Tibial nerve (tissue), 4 donors: Measurements from ENCODE around the gene SNX1. TPM values are rescaled to one million over a fixed set of nuclear protein-coding genes. Genes with fewer than 3 reads are reported as not detected.

ENCODE experiments used
- DNase-seq, 2 donors: peaks; one replicate each; pipeline ENCODE4 v3.0.0-alpha.2; 2019; ENCODE audit warnings: low spot score in 2 of 2
- H3K27ac ChIP-seq, 4 donors: fragments of 200-600 bp; sonication (generic) in 3 of 4; one replicate each; pipeline ENCODE4 v1.5.1; 2017 to 2019; ENCODE audit warnings: mild to moderate bottlenecking in 1 of 4
- H3K27me3 ChIP-seq, 2 donors: fragments of 200-600 bp; sonication (generic) in 1 of 2; one replicate each; pipeline versions ENCODE4 v1.5.1 to v1.6.0; 2017 to 2019
- H3K36me3 ChIP-seq, 3 donors: fragments of 200-600 bp; sonication (generic); one replicate each; pipeline ENCODE4 v1.5.1; 2018 to 2019
- H3K4me1 ChIP-seq, 4 donors: fragments of 200-600 bp; sonication (generic) in 3 of 4; one replicate each; pipeline ENCODE4 v1.5.1; 2017 to 2019
- H3K4me3 ChIP-seq, 4 donors: fragments of 200-600 bp; sonication (generic) in 3 of 4; one replicate each; pipeline ENCODE4 v1.5.1; 2017 to 2019; ENCODE audit warnings: mild to moderate bottlenecking in 1 of 4, moderate library complexity in 1 of 4
- H3K9me3 ChIP-seq, 4 donors: fragments of 200-600 bp; sonication (generic) in 3 of 4; one replicate each; pipeline ENCODE4 v1.5.1; 2017 to 2019
- CTCF ChIP-seq, 5 experiments: fragments of 200-600 bp in 3 of 5; fragments of 450-650 bp in 2 of 5; sonication (generic) in 3 of 5; IDR thresholded peaks; one replicate each; pipeline ENCODE4 v1.5.1; 2016 to 2019; ENCODE audit warnings: antibody characterized with exemption in 5 of 5, mild to moderate bottlenecking in 3 of 5, moderate library complexity in 2 of 5
- EP300 ChIP-seq, 2 donors: sonication (generic); formaldehyde crosslinking; IDR thresholded peaks; one replicate each; pipeline ENCODE4 v1.6.1; 2017; ENCODE audit warnings: antibody characterized with exemption in 2 of 2, mild to moderate bottlenecking in 1 of 2
- POLR2A ChIP-seq, 2 donors: fragments of 450-650 bp; IDR thresholded peaks; one replicate each; pipeline ENCODE4 v1.6.1; 2017; ENCODE audit warnings: antibody characterized with exemption in 2 of 2, mild to moderate bottlenecking in 2 of 2, moderate library complexity in 2 of 2
- WGBS, 2 donors: methylation state at CpG; one replicate each; pipeline ENCODE4 v1.1.5; 2018; 5-methylcytosine and 5-hydroxymethylcytosine counted together
- total RNA-seq, 4 donors: library from RNA; depleted of rRNA; stranded (reverse); fragments of >200 nt; gene quantifications; one replicate each; pipeline ENCODE4 v1.1.0, GENCODE V29; 2016

The SNX1 gene
- total RNA-seq, 4 donors from 2014 or later: 102 to 128 (median 108) TPM

GRCh38 chr15:64133623-64134344 is 38.0 kb downstream of the SNX1 start:
- no peaks in the 10 kb centered on the region for H3K27me3 ChIP-seq
- no peak for TF ChIP-seq EP300 (IDR thresholded peaks at IDR 0.05)
- no peak overlapping the region for H3K4me3 ChIP-seq
- peaks cover 0 to 15% (median 0%) of the 10 kb centered on the region in 4 donors for H3K4me1 ChIP-seq
- H3K36me3 ChIP-seq: peaks cover 26 to 100% (median 55%) of the 10 kb centered on the region in 3 donors
- WGBS, 2 donors: 83 to 90% methylated on average over 10 of the region's 10 CpGs
- H3K9me3 ChIP-seq: no peaks in the 10 kb centered on the region
- H3K27ac ChIP-seq: peak overlapping the region in 1 of 4 donors; percentile 2
- DNase-seq: no peak

GRCh38 chr15:64134345-64134829 is 38.6 kb downstream of the SNX1 start:
- H3K9me3 ChIP-seq: no peaks in the 10 kb centered on the region
- H3K4me1 ChIP-seq: peaks cover 0 to 15% (median 0%) of the 10 kb centered on the region in 4 donors
- H3K27ac ChIP-seq: peak overlapping the region in 1 of 4 donors; percentile 2
- TF ChIP-seq EP300 (IDR thresholded peaks at IDR 0.05) (no peak), CTCF (IDR thresholded peaks at IDR 0.05) (no peak), POLR2A (IDR thresholded peaks at IDR 0.05) (no peak)
- H3K4me3 ChIP-seq: no peak overlapping the region
- DNase-seq: no peak
- no peaks in the 10 kb centered on the region for H3K27me3 ChIP-seq
- 68 to 69% methylated on average over 5 to 9 of the region's 9 CpGs for WGBS, 2 donors
- H3K36me3 ChIP-seq: peaks cover 26 to 95% (median 55%) of the 10 kb centered on the region in 3 donors

GRCh38 chr15:64136347-64136746 is 40.6 kb downstream of the SNX1 start:
- peaks cover 16 to 79% (median 40%) of the 10 kb centered on the region in 3 donors for H3K36me3 ChIP-seq
- no peak for TF ChIP-seq EP300 (IDR thresholded peaks at IDR 0.05)
- 84 to 93% methylated on average over 7 of the region's 7 CpGs for WGBS, 2 donors
- no peak for DNase-seq
- no peak overlapping the region for H3K27ac ChIP-seq
- no peaks in the 10 kb centered on the region for H3K9me3 ChIP-seq
- no peaks in the 10 kb centered on the region for H3K27me3 ChIP-seq
- peaks cover 0 to 25% (median 0%) of the 10 kb centered on the region in 4 donors for H3K4me1 ChIP-seq
- H3K4me3 ChIP-seq: no peak overlapping the region

- TF ChIP-seq EP300 (IDR thresholded peaks at IDR 0.05) (no peak), CTCF (IDR thresholded peaks at IDR 0.05) (no peak), POLR2A (IDR thresholded peaks at IDR 0.05) (no peak)
- DNase-seq: no peak
- Histone ChIP-seq H3K27ac (no peak overlapping the region), H3K4me1 (peaks cover 0 to 28% (median 0%) of the 10 kb centered on the region in 4 donors), H3K4me3 (no peak overlapping the region), H3K27me3 (no peaks in the 10 kb centered on the region), H3K9me3 (no peaks in the 10 kb centered on the region), H3K36me3 (peaks cover 14 to 79% (median 30%) of the 10 kb centered on the region in 3 donors)
- WGBS, 2 donors: 66 to 70% methylated on average over 7 to 8 of the region's 8 CpGs
Measured at GRCh38 chr15:64137226-64137833, 41.5 kb downstream of the SNX1 start.

GRCh38 chr15:64138331-64138941 is 42.7 kb downstream of the SNX1 start:
- Histone ChIP-seq H3K27me3 (no peaks in the 10 kb centered on the region), H3K9me3 (no peaks in the 10 kb centered on the region), H3K36me3 (peaks cover 14 to 79% (median 26%) of the 10 kb centered on the region in 3 donors), H3K4me1 (peaks cover 0 to 26% (median 0%) of the 10 kb centered on the region in 4 donors), H3K27ac (no peak overlapping the region), H3K4me3 (no peak overlapping the region)
- 77 to 94% methylated on average over 2 to 4 of the region's 4 CpGs for WGBS, 2 donors
- no peak for TF ChIP-seq CTCF (IDR thresholded peaks at IDR 0.05)
- TF ChIP-seq EP300 (IDR thresholded peaks at IDR 0.05): no peak
- no peak for TF ChIP-seq POLR2A (IDR thresholded peaks at IDR 0.05)
- DNase-seq: no peak
